Testis (tissue), 2 donors: Measurements from ENCODE around the gene STIP1.

Source experiments
- CTCF ChIP-seq, 3 experiments: fragments of 450-650 bp in 2 of 3; fragments of 200-600 bp in 1 of 3; sonication (generic) in 1 of 3; IDR thresholded peaks; one replicate each; pipeline ENCODE4 v1.5.1; 2016 to 2019; ENCODE audit warnings: antibody characterized with exemption in 3 of 3, mild to moderate bottlenecking in 2 of 3, moderate library complexity in 1 of 3
- POLR2A ChIP-seq: fragments of 450-650 bp; IDR thresholded peaks from one replicate; pipeline ENCODE4 v1.6.1; 2017; ENCODE audit warnings: antibody characterized with exemption, mild to moderate bottlenecking, moderate library complexity

DNA sequence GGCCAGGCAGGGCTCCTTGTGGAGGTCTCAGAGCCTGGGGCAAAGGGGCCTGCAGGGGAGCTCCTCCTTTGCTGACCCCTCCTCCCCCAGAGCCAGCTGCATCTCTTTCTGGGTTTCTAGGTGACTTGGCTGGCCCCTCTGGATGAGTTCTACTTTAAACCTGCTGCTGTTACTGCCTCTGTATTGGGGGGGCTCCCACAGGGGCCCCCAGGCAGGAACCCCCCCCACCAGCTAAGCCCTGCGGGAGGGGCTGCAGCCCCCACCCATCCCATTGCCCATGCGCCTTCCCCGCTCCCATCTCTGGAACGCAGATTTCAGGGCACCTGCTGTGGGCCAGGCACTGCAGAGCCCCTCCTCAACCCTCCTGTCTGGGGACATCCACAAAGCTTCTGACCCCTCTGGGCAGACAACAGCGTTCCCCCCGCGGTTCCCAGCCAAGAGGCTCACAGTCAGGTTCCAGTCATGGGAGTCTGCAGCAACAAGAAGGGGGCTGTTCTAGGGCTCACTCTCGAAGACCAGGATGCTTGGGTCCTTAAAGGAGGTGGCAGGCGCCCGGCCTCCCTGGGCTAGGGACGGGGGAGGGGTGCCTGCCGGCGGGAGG, 64.5 kb downstream of the STIP1 start:
- TF ChIP-seq CTCF (IDR thresholded peaks at IDR 0.05) (no peak), POLR2A (no peak)
